NCI-H526 treated with DMSO at 0.1 percent for 48 hours (cell line): ENCODE measurements around the gene WDR70.
"Not testable (repeated sequence)": the region's sequence is repeated elsewhere in the genome, so short reads cannot be mapped to it uniquely, and the experiment has no call there.

ENCODE experiments used
- DNase-seq: peaks from one replicate; lab custom pipeline; 2025; lab: John Stamatoyannopoulos, UW

Gene WDR70

GRCh38 chr5:37454402-37455055 is 75.4 kb downstream of the WDR70 start:
- not testable (repeated sequence) for DNase-seq

- not testable (repeated sequence) for DNase-seq
These were observed 84.3 kb downstream of the WDR70 start for GRCh38 chr5:37463191-37464051.

GRCh38 chr5:37464581-37464980 is 85.5 kb downstream of the WDR70 start:
- not testable (repeated sequence) for DNase-seq

- not testable (repeated sequence) for DNase-seq
These were observed 90.3 kb downstream of the WDR70 start for GRCh38 chr5:37469383-37469782.

- no peak for DNase-seq
These were observed 92.6 kb downstream of the WDR70 start for GRCh38 chr5:37471666-37472197.

GRCh38 chr5:37477426-37477825 is 98.3 kb downstream of the WDR70 start:
- DNase-seq: no peak

- no peak for DNase-seq
These were observed 99.2 kb downstream of the WDR70 start for GRCh38 chr5:37478121-37478894.

- not testable (repeated sequence) for DNase-seq
These were observed 102.3 kb downstream of the WDR70 start for GRCh38 chr5:37481395-37481794.

GRCh38 chr5:37490120-37490810 is 111.1 kb downstream of the WDR70 start:
- no peak for DNase-seq

- no peak for DNase-seq
These were observed 111.8 kb downstream of the WDR70 start for GRCh38 chr5:37490931-37491330.

- DNase-seq: no peak
These were observed 113.8 kb downstream of the WDR70 start for GRCh38 chr5:37492778-37493555.

- DNase-seq: peak; percentile 52
These were observed 115.6 kb downstream of the WDR70 start for GRCh38 chr5:37494756-37495155.

- DNase-seq: no peak
These were observed 116.1 kb downstream of the WDR70 start for GRCh38 chr5:37495210-37495609.

GRCh38 chr5:37495668-37496347 is 116.7 kb downstream of the WDR70 start:
- DNase-seq: no peak

- no peak for DNase-seq
These were observed 117.9 kb downstream of the WDR70 start for GRCh38 chr5:37496902-37497445.

GRCh38 chr5:37501152-37501551 is 122.0 kb downstream of the WDR70 start:
- no peak for DNase-seq

- DNase-seq: no peak
These were observed 127.1 kb downstream of the WDR70 start for GRCh38 chr5:37506241-37506640.

GRCh38 chr5:37506722-37507121 is 127.6 kb downstream of the WDR70 start:
- DNase-seq: no peak

- DNase-seq: no peak
These were observed 132.5 kb downstream of the WDR70 start for GRCh38 chr5:37511646-37512045.

GRCh38 chr5:37514946-37515345 is 135.8 kb downstream of the WDR70 start:
- DNase-seq: no peak
